OCI-LY7 (cell line): ENCODE data around the gene IGSF23. TPM values are rescaled to one million over a fixed set of nuclear protein-coding genes. Genes with fewer than 3 reads are reported as not detected.

Experiments used
- BruUV-seq: library from RNA; stranded (reverse); fragments of 400-500 nt; replicated peaks from 2 replicates; lab custom pipeline; 2021; lab: Mats Ljungman, UMichigan
- CTCF ChIA-PET: fragments of 300-600 bp; sonication (Branson Sonifier 250); formaldehyde crosslinking; loops from one replicate; lab custom pipeline; 2022; ENCODE audit warnings: antibody characterized with exemption; ENCODE audit not compliant: unreplicated experiment; lab: Charles Lee
- POLR2A ChIA-PET: fragments of 300-600 bp; sonication (Branson Sonifier 250); formaldehyde crosslinking; loops from one replicate; lab custom pipeline; 2022; ENCODE audit warnings: antibody characterized with exemption; lab: Charles Lee
- DNase-seq: peaks from one replicate; pipeline ENCODE4 v3.0.0-alpha.2; 2015; ENCODE audit warnings: low spot score
- H2AFZ ChIP-seq: fragments of 200-600 bp; sonication (generic), shearing (Covaris generic); 2 replicates; pipeline ENCODE4 v1.6.1; 2014; ENCODE audit warnings: mild to moderate bottlenecking, antibody characterized with exemption, low read length, moderate library complexity
- H3K27ac ChIP-seq: fragments of 200-600 bp; sonication (generic); 2 replicates; pipeline ENCODE4 v1.5.1; 2014; ENCODE audit warnings: mixed run types, low read depth, mild to moderate bottlenecking, moderate library complexity, low read length, inconsistent platforms; ENCODE audit not compliant: poor library complexity, severe bottlenecking
- H3K36me3 ChIP-seq: fragments of 200-600 bp; sonication (generic); 2 replicates; pipeline ENCODE4 v1.6.1; 2014; ENCODE audit warnings: mild to moderate bottlenecking, antibody characterized with exemption, low read length, moderate library complexity, mixed read lengths; ENCODE audit not compliant: insufficient read depth
- H3K4me1 ChIP-seq: fragments of 200-600 bp; sonication (generic); 2 replicates; pipeline ENCODE4 v1.5.1; 2014; ENCODE audit warnings: mild to moderate bottlenecking, low read length; ENCODE audit not compliant: insufficient read depth, poor library complexity, severe bottlenecking
- H3K4me2 ChIP-seq: fragments of 200-600 bp; sonication (generic); 2 replicates; pipeline ENCODE4 v1.6.1; 2014; ENCODE audit warnings: mild to moderate bottlenecking, low read length
- H3K4me3 ChIP-seq: fragments of 200-600 bp; sonication (generic); 2 replicates; pipeline ENCODE4 v1.5.1; 2014; ENCODE audit warnings: mild to moderate bottlenecking, low read depth, low read length; ENCODE audit not compliant: poor library complexity, severe bottlenecking
- H3K79me2 ChIP-seq: fragments of 200-600 bp; sonication (generic); 2 replicates; pipeline ENCODE4 v1.6.1; 2016; ENCODE audit warnings: low read depth, mild to moderate bottlenecking, low read length, moderate library complexity, mixed read lengths; ENCODE audit not compliant: insufficient read depth
- H3K9me2 ChIP-seq: fragments of 200-600 bp; sonication (generic); 2 replicates; pipeline ENCODE4 v1.6.1; 2016; ENCODE audit warnings: mild to moderate bottlenecking, low read length, mixed read lengths; ENCODE audit not compliant: insufficient read depth
- H3K9me3 ChIP-seq: fragments of 200-600 bp; sonication (generic); 2 replicates; pipeline ENCODE4 v1.6.1; 2014; ENCODE audit warnings: mild to moderate bottlenecking, mixed run types, low read length, mixed read lengths
- H4K20me1 ChIP-seq: fragments of 200-600 bp; sonication (generic); 2 replicates; pipeline ENCODE4 v1.6.1; 2014; ENCODE audit warnings: mild to moderate bottlenecking, antibody characterized with exemption, low read length, moderate library complexity, mixed read lengths; ENCODE audit not compliant: insufficient read depth
- CTCF ChIP-seq: fragments of 200-600 bp; sonication (generic); conservative IDR thresholded peaks from 2 replicates; pipeline ENCODE4 v1.5.1; 2014; ENCODE audit warnings: mild to moderate bottlenecking, antibody characterized with exemption, low read length, moderate library complexity, mixed read lengths
- EZH2phosphoT487 ChIP-seq: fragments of 200-600 bp; sonication (generic); IDR thresholded peaks from 2 replicates; pipeline ENCODE4 v1.6.1; 2018; ENCODE audit warnings: low read depth, borderline replicate concordance, mild to moderate bottlenecking, mixed run types, antibody characterized with exemption, low read length, moderate library complexity, mixed read lengths
- intact Hi-C: fragments of 100-400 bp; cut with micrococcal nuclease; formaldehyde crosslinking; loops from one replicate; pipeline ENCODE4 v1.10.0; 2022; ENCODE audit not compliant: unreplicated experiment
- total RNA-seq, 2 experiments: library from RNA; depleted of rRNA in 1 of 2; stranded (reverse); fragments of >200 nt in 1 of 2; shearing (Covaris generic) in 1 of 2; gene quantifications; 2 replicates each; pipeline ENCODE4 v1.2.3, GENCODE V29; 2014 to 2022

The IGSF23 gene
- total RNA-seq, 2 experiments from 2014 or later: not detected

- no peak for DNase-seq
- H3K36me3 ChIP-seq: no peaks in the 10 kb centered on the region
- H2AFZ ChIP-seq: no peak overlapping the region
- no peak for TF ChIP-seq EZH2phosphoT487
- no peaks in the 10 kb centered on the region for H3K4me1 ChIP-seq
- H3K27ac ChIP-seq: no peak overlapping the region
- no peaks in the 10 kb centered on the region for H3K9me3 ChIP-seq
- no peak overlapping the region for H3K4me3 ChIP-seq
- no TSS peak for BruUV-seq
- no peaks in the 10 kb centered on the region for H3K79me2 ChIP-seq
- no peak overlapping the region for H3K4me2 ChIP-seq
- POLR2A ChIA-PET: no interaction called here
- intact Hi-C loops: no loop called here
- CTCF ChIA-PET: no interaction called here
- H3K9me2 ChIP-seq: no peaks in the 10 kb centered on the region
- H4K20me1 ChIP-seq: no peaks in the 10 kb centered on the region
These were observed 6.3 kb upstream of the IGSF23 start for GRCh38 chr19:44607049-44607448.

- Histone ChIP-seq H2AFZ (no peak overlapping the region), H3K9me2 (no peaks in the 10 kb centered on the region), H3K36me3 (no peaks in the 10 kb centered on the region), H3K27ac (no peak overlapping the region), H3K4me2 (no peak overlapping the region), H4K20me1 (no peaks in the 10 kb centered on the region), H3K9me3 (no peaks in the 10 kb centered on the region), H3K4me3 (no peak overlapping the region), H3K79me2 (no peaks in the 10 kb centered on the region), H3K4me1 (no peaks in the 10 kb centered on the region)
- no peak for DNase-seq
- TF ChIP-seq CTCF: no peak
- TF ChIP-seq EZH2phosphoT487: no peak
- ChIA-PET CTCF (interaction anchor here (0.6 kb wide), 1 partner anchor 29 kb away, joined by 3 read pairs; no protein-coding TSS in a partner anchor), POLR2A (interaction anchor here (0.5 kb wide), 1 partner anchor 8 kb away, joined by 3 read pairs; no protein-coding TSS in a partner anchor)
- intact Hi-C loops: no loop called here
- no TSS peak for BruUV-seq
These were observed 5.4 kb upstream of the IGSF23 start for GRCh38 chr19:44607917-44608316.

- no peaks in the 10 kb centered on the region for H3K9me3 ChIP-seq
- H3K4me2 ChIP-seq: no peak overlapping the region
- no peaks in the 10 kb centered on the region for H3K79me2 ChIP-seq
- no peaks in the 10 kb centered on the region for H3K4me1 ChIP-seq
- DNase-seq: no peak
- intact Hi-C loops: no loop called here
- TF ChIP-seq EZH2phosphoT487: no peak
- no peak for TF ChIP-seq CTCF
- no peak overlapping the region for H3K4me3 ChIP-seq
- H2AFZ ChIP-seq: no peak overlapping the region
- POLR2A ChIA-PET: interaction anchor here (0.5 kb wide), 1 partner anchor 8 kb away, joined by 3 read pairs; no protein-coding TSS in a partner anchor
- H3K9me2 ChIP-seq: no peaks in the 10 kb centered on the region
- no peaks in the 10 kb centered on the region for H4K20me1 ChIP-seq
- no peaks in the 10 kb centered on the region for H3K36me3 ChIP-seq
- no TSS peak for BruUV-seq
- no peak overlapping the region for H3K27ac ChIP-seq
- CTCF ChIA-PET: interaction anchor here (0.6 kb wide), 1 partner anchor 30 kb away, joined by 3 read pairs; no protein-coding TSS in a partner anchor
These were observed 5.0 kb upstream of the IGSF23 start for GRCh38 chr19:44608391-44608821.
